ENCODE results near the gene MOB3A.
A peak's percentile ranks its signal among the peaks of the same experiment; 100 is the strongest.

MOB3A gene

DNA sequence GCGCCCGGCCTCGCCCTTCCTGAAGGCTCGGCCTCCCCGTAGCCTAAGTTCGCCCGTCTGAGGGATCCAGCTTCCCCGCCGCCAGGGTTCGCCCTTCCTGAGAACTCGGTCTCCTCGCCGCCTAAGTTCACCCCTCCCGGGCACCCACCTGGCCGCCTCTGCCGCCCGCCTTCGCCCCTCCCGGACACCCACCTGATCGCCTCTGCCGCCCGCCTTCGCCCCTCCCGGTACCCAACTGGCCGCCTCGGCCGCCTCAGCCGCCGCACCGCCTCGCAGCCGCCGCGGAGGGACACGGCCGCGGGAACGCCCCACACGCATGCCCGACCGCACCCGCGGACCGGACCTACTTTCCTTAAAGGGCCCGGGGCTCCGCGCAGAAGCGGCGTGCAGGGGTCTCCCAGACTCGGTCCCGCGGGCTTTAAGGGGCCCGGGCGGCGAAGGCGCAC is at the start of gene MOB3A:
MOB3A (minus strand) TSS at position 293 of the 446 bp plus-strand sequence. CDS start 17,766 bp downstream, outside the sequence.
- peaks cover 22% of the 10 kb centered on the region for H3K36me3 ChIP-seq (ENCODE audit: insufficient read depth, low read length)
- no peaks in the 10 kb centered on the region for H3K27me3 ChIP-seq (ENCODE audit: insufficient read depth, low read length)
- H2AFZ ChIP-seq (ENCODE audit: low read depth, low read length): peak within 1 kb of the TSS; percentile 59
- H3K4me1 ChIP-seq (ENCODE audit: insufficient read depth, low read length): peaks cover 14% of the 10 kb centered on the region
- peak within 1 kb of the TSS; percentile 69 for H3K4me3 ChIP-seq (ENCODE audit: low read length)
- H3K9me3 ChIP-seq (ENCODE audit: low read length): no peaks in the 10 kb centered on the region

DNA sequence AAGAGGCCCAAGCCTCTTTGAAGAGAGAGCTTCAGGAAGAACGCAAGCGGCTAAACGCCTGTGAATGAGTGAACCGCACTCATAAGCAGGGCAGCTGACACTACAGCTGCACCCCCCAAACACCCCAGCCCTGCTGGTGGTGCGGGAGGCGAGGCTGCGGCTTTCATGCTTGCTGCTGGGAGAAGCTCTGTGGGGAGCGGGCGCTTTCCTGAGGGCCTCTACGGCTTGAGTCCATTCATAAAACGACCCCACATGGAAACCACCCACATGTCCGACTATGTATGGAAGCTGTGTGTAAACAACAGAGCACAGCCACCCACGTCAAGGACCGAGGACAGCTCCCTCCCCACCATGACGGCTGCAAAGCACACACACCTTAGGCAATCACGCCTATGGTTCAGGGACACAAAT is 49.7 kb upstream of the MOB3A start:
- Histone ChIP-seq H3K36me3 (ENCODE audit: insufficient read depth, low read length) (peaks cover 23% of the 10 kb centered on the region), H3K9me3 (ENCODE audit: low read length) (no peaks in the 10 kb centered on the region), H3K4me1 (ENCODE audit: insufficient read depth, low read length) (peaks cover 29% of the 10 kb centered on the region), H3K27me3 (ENCODE audit: insufficient read depth, low read length) (no peaks in the 10 kb centered on the region), H3K4me3 (ENCODE audit: low read length) (no peak overlapping the region), H2AFZ (ENCODE audit: low read depth, low read length) (no peak overlapping the region)

DNA sequence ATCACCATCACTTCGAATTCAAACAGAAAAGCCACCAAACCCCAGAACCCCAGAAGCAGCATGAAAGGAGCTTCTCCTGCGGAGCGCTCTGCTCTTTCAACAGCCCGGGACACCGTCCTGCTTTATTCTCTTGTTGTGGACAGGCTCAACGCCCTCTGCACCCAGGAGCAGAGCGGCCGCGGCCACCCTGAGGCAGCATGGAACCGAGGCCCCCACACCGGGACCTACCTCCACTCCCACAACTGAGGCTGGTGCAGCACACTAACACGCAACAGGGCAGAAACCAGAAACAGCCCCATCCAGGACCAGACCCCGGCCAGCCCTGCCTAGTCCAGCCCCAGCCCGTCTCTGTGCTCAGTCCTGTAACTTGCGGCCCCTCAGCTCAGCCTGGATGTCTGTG is 48.1 kb upstream of the MOB3A start:
- Histone ChIP-seq H3K4me3 (ENCODE audit: low read length) (no peak overlapping the region), H2AFZ (ENCODE audit: low read depth, low read length) (no peak overlapping the region), H3K27me3 (ENCODE audit: insufficient read depth, low read length) (no peaks in the 10 kb centered on the region), H3K9me3 (ENCODE audit: low read length) (no peaks in the 10 kb centered on the region), H3K36me3 (ENCODE audit: insufficient read depth, low read length) (peaks cover 29% of the 10 kb centered on the region), H3K4me1 (ENCODE audit: insufficient read depth, low read length) (peaks cover 17% of the 10 kb centered on the region)

DNA sequence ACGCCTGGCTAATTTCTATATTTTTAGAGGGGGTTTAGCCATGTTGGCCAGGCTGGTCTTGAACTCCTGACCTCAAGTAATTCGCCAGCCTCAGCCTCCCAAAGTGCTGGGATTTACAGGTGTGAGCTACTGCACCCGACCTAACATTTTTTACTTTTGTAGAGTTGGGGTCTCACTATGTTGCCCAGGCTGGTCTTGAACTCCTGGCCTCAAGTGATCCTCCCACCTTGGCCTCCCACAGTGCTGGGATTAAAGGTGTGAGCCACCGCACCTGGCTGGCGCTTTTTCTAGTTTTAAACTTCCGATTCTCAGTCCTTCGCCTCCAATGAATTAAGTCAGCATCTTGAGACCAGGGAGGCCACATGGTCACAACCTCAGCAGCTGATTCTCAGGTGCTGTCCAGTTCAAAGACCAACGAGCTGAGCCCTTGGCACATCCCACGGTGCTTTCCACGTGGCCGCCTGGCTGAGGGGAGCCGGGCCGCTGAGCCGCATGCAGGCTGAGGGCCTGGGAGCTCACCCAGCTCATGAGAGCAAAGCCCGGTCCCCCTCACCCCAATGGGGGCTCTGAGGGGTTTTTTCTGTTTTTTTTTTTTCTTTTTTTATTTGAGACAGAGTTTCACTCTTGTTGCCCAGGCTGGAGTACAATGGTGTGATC is 46.2 kb upstream of the MOB3A start:
- H3K36me3 ChIP-seq (ENCODE audit: insufficient read depth, low read length): peaks cover 37% of the 10 kb centered on the region
- H3K4me3 ChIP-seq (ENCODE audit: low read length): no peak overlapping the region

DNA sequence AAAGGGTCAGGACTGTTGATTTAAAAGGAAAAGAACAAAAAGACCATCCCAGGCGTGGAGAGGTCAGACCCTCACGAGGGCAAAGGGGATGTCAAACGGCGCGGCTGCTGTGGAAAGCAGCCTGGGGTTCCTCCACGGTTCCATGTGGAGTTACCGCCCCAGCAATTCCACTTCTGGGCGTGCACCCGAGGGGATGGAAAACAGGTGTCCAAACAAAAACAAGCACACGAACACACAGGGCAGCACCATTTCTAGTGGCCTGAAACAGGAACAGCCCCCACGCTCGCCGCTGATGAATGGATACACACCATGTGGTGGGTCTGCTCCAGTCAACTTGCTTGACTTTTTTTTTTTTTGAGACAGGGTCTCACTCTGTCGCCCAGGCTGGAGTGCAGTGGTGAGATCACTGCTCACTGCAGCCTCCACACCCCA is 44.0 kb upstream of the MOB3A start:
- H3K27me3 ChIP-seq (ENCODE audit: insufficient read depth, low read length): no peaks in the 10 kb centered on the region
- H3K9me3 ChIP-seq (ENCODE audit: low read length): no peaks in the 10 kb centered on the region
- H3K36me3 ChIP-seq (ENCODE audit: insufficient read depth, low read length): peaks cover 45% of the 10 kb centered on the region
- no peaks in the 10 kb centered on the region for H3K4me1 ChIP-seq (ENCODE audit: insufficient read depth, low read length)
- no peak overlapping the region for H2AFZ ChIP-seq (ENCODE audit: low read depth, low read length)
- no peak overlapping the region for H3K4me3 ChIP-seq (ENCODE audit: low read length)

More for the DNA sequence above, 46.2 kb upstream of the MOB3A start:
- no peaks in the 10 kb centered on the region for H3K9me3 ChIP-seq (ENCODE audit: low read length)
- H3K4me1 ChIP-seq (ENCODE audit: insufficient read depth, low read length): peaks cover 9% of the 10 kb centered on the region
- no peak overlapping the region for H2AFZ ChIP-seq (ENCODE audit: low read depth, low read length)
- no peaks in the 10 kb centered on the region for H3K27me3 ChIP-seq (ENCODE audit: insufficient read depth, low read length)

DNA sequence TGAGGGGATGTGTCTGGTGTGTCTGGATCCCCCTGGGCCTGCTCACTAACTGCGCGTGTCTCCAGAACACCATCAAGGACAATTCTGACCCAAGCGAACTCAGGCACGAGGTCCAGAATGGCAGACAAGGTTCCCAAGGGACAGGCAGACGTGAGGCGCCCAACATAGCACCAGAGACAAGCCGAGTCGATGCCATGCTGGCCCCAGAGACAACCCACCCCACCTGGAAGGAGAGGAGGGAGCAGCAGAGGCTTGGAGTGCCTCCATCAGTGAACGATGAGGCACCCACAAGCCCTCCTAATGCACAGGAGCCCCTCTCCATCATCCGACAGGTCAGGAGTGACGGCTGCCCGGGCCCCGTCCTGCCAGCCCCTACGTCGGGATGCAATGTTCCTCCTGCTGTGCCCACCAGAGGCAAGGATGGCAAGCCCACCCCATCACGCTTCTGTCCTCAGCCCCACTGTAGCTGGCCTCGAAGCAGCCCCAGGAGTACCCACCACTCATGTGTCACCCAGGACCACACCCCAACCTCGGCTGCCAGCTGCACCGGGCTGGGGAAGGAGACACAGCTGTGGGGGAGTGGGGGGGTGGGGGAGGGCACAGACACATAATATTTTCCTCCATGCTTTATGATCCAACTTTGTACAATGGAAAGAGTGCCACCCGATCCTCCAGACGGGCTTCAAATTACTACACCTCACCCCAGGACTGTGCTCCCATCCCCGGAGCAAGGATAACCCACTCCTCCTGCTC is 43.4 kb upstream of the MOB3A start:
- Histone ChIP-seq H3K36me3 (ENCODE audit: insufficient read depth, low read length) (peaks cover 40% of the 10 kb centered on the region), H3K4me3 (ENCODE audit: low read length) (no peak overlapping the region), H3K27me3 (ENCODE audit: insufficient read depth, low read length) (no peaks in the 10 kb centered on the region), H3K9me3 (ENCODE audit: low read length) (no peaks in the 10 kb centered on the region), H2AFZ (ENCODE audit: low read depth, low read length) (no peak overlapping the region), H3K4me1 (ENCODE audit: insufficient read depth, low read length) (no peaks in the 10 kb centered on the region)

DNA sequence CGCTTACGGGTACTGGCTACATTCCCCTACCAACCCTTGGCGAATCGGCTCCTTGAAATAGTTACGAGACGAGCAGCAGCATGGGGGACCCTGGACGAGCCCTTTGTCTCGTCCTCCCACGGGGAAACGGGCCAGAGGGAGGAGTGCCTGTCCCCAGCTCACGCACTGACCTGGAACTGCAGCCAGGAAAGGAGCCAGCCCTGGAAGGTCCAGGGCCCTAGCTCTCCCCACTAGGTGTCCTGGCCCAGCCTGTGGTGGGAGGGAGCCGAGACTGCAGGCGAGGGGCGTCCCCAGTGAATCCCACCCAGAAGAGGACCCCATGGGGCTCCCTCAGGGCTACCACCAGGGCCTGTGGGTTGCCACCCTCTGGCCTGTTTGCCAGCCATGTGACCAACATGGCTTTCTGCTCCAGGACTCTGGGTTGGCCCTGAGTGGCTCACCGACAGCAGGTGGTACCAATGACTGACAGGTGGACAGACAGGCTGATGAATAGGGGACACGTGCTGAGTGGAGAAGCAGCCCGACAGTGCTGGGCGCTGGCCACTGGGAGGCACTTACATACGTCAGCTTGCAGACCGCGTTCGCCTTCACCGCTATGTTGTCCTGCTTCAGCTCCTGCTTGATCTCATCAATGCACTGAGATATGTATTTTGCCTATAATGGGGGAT is 42.1 kb upstream of the MOB3A start:
- H3K36me3 ChIP-seq (ENCODE audit: insufficient read depth, low read length): peaks cover 44% of the 10 kb centered on the region

DNA sequence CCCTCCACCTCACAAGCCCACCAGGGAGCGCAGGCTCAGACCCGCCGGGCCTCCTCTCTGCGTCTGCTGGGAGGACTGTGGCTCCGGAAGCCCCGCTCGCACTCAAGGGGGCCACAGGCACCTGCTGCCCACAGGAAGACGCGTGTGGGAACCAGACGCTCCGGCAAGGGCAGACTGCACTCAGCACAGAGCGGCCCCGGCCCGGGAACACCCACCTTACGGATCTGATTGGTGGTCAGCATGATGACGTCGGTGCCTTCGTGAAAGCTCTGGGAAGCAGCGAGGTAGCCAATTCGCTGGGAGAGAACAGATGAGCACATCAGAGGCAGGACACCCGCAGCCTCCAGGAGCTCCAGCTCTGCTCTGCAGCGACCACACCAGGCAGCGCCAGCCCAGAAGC is 40.7 kb upstream of the MOB3A start:
- Histone ChIP-seq H3K9me3 (ENCODE audit: low read length) (no peaks in the 10 kb centered on the region), H3K4me3 (ENCODE audit: low read length) (no peak overlapping the region), H3K27me3 (ENCODE audit: insufficient read depth, low read length) (no peaks in the 10 kb centered on the region), H2AFZ (ENCODE audit: low read depth, low read length) (no peak overlapping the region), H3K4me1 (ENCODE audit: insufficient read depth, low read length) (no peaks in the 10 kb centered on the region), H3K36me3 (ENCODE audit: insufficient read depth, low read length) (peaks cover 58% of the 10 kb centered on the region)

More for the DNA sequence above, 42.1 kb upstream of the MOB3A start:
- Histone ChIP-seq H3K4me1 (ENCODE audit: insufficient read depth, low read length) (no peaks in the 10 kb centered on the region), H3K4me3 (ENCODE audit: low read length) (no peak overlapping the region), H3K27me3 (ENCODE audit: insufficient read depth, low read length) (no peaks in the 10 kb centered on the region), H3K9me3 (ENCODE audit: low read length) (no peaks in the 10 kb centered on the region), H2AFZ (ENCODE audit: low read depth, low read length) (no peak overlapping the region)

DNA sequence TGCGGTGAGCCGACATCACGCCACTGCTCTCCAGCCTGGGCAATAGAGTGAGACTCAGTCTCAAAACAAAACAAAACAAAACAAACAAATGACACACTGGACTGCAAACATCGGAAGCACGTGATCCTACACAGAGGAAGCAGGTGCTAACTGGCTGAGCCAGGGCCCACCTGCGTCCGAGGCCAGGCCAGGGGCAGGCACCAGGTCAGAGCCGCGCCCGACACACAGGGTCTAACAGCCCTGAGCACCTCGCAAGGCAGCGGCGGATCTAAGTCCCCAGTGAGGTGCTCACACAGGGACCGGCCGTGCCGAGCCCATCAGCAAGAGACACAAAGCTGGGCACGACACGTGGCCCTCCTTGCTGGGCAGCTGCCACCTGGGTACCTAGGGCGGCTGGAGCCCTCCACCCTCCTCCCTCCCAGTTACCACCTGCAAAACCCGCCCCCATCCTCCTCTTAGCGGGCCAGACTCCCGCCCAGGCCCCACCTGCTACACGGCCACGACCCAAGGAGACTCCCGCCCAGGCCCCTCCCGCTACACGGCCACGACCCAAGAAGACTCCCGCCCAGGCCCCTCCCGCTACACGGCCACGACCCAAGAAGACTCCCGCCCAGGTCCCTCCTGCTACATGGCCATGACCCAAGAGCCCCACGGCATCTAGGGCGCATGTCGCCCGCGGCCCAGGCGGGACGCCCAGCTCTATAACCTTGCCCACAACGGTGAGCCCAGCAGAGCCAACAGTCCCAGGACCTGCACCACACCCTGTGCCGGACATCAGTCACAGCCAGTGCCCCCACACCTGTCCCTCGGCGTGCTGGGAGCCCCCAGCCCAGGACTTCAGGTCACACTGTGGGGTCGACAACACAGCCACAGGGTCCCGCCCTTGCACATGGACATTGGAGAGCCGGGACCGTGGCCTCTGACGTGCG is 39.6 kb upstream of the MOB3A start:
- Histone ChIP-seq H3K9me3 (ENCODE audit: low read length) (no peaks in the 10 kb centered on the region), H3K36me3 (ENCODE audit: insufficient read depth, low read length) (peaks cover 68% of the 10 kb centered on the region), H2AFZ (ENCODE audit: low read depth, low read length) (no peak overlapping the region), H3K4me1 (ENCODE audit: insufficient read depth, low read length) (no peaks in the 10 kb centered on the region), H3K4me3 (ENCODE audit: low read length) (no peak overlapping the region), H3K27me3 (ENCODE audit: insufficient read depth, low read length) (no peaks in the 10 kb centered on the region)

DNA sequence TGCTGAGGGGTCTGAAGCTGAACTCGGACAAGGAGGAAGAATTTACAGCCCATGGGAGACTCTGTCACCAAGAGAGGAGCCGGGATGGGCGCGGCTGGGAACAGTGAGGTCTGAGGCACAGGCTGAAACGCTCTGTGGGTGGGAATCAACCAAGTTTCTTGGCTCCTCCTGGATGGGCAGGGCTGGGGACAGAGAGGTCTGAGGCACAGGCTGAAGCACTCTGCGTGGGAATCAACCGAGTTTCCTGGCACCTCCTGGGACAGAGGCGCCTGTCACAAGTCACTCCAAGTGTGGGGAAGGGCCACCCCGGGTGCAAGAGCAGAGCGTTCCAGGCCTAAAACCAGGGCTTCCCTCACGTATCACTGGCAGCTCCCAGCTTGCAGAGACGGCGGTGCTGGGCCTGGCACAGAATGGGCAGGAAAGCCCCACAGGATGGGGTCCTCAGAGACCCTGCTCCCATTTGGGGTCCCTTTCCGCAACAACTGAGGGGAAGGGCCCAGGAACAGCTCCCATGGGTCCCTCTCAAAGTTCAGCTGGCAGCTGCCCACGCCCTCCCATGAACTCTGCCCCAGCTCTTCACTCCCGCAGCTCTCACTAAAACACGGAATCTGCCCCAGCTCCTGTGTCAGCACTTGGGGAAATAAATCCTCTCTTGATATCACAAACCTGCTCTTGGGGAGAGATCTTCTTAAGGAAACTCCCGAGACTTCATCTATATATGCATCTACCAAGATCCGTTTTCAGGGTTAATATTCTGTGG is 36.8 kb upstream of the MOB3A start:
- no peaks in the 10 kb centered on the region for H3K9me3 ChIP-seq (ENCODE audit: low read length)
- no peak overlapping the region for H2AFZ ChIP-seq (ENCODE audit: low read depth, low read length)
- H3K4me1 ChIP-seq (ENCODE audit: insufficient read depth, low read length): no peaks in the 10 kb centered on the region
- H3K36me3 ChIP-seq (ENCODE audit: insufficient read depth, low read length): peaks cover 66% of the 10 kb centered on the region
- H3K27me3 ChIP-seq (ENCODE audit: insufficient read depth, low read length): no peaks in the 10 kb centered on the region
- no peak overlapping the region for H3K4me3 ChIP-seq (ENCODE audit: low read length)

DNA sequence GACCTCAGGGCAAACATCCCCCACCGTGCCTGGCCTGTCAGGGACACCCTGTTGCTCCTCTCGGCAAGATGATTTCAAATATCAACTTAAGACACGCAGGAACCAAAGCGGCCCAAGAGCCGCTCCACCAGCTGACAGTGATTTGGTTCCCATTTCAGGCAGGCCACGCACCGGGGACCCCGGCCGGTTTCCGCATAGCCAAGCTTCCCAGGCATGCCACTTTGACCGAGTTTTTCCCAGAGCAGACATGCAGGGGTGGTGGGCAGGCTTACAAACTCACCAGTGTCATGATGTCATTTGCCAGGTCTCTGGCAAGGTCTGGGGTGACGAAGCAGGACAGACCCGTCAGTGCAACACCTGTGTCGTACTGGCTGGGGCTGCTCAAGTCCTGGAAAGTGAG is 36.1 kb upstream of the MOB3A start:
- H3K36me3 ChIP-seq (ENCODE audit: insufficient read depth, low read length): peaks cover 65% of the 10 kb centered on the region

More for the DNA sequence above, 36.1 kb upstream of the MOB3A start:
- Histone ChIP-seq H3K4me1 (ENCODE audit: insufficient read depth, low read length) (no peaks in the 10 kb centered on the region), H3K27me3 (ENCODE audit: insufficient read depth, low read length) (no peaks in the 10 kb centered on the region), H3K4me3 (ENCODE audit: low read length) (no peak overlapping the region), H3K9me3 (ENCODE audit: low read length) (no peaks in the 10 kb centered on the region), H2AFZ (ENCODE audit: low read depth, low read length) (no peak overlapping the region)

All from neuron (in vitro differentiated cells).